Measurements from ENCODE around the gene CCSAP. TPM values are rescaled to one million over a fixed set of nuclear protein-coding genes. Genes with fewer than 3 reads are reported as not detected.

CCSAP gene
- total RNA-seq, 2 donors from 2014 or later: 29.0 to 33.1 TPM

GRCh38 chr1:229377429-229377828 lies 34.6 kb upstream of the CCSAP start:
- H3K4me3 Mint-ChIP-seq: no peak overlapping the region
- no peak for DNase-seq
- no peak for ATAC-seq
- H3K4me1 Mint-ChIP-seq: no peaks in the 10 kb centered on the region
- H3K27me3 Mint-ChIP-seq: peaks cover 32% of the 10 kb centered on the region
- no peak overlapping the region for H3K27ac Mint-ChIP-seq
- no peaks in the 10 kb centered on the region for H3K36me3 Mint-ChIP-seq (ENCODE audit: low read depth)
- no peaks in the 10 kb centered on the region for H3K9me3 ChIP-seq (ENCODE audit: control insufficient read depth, low read length, poor library complexity, severe bottlenecking)

- no peaks in the 10 kb centered on the region for H3K9me3 ChIP-seq (ENCODE audit: control insufficient read depth, low read length, poor library complexity, severe bottlenecking)
- H3K4me1 Mint-ChIP-seq: no peaks in the 10 kb centered on the region
- no peak overlapping the region for H3K27ac Mint-ChIP-seq
- no peak overlapping the region for H3K4me3 Mint-ChIP-seq
- peaks cover 33% of the 10 kb centered on the region for H3K27me3 Mint-ChIP-seq
- DNase-seq: no peak
- no peak for ATAC-seq
- H3K36me3 Mint-ChIP-seq (ENCODE audit: low read depth): no peaks in the 10 kb centered on the region
These were observed 33.7 kb upstream of the CCSAP start for GRCh38 chr1:229376521-229376920.

GRCh38 chr1:229374485-229374884 lies 31.6 kb upstream of the CCSAP start:
- Mint-ChIP-seq H3K27me3 (peaks cover 34% of the 10 kb centered on the region), H3K27ac (no peak overlapping the region), H3K4me3 (no peak overlapping the region), H3K36me3 (ENCODE audit: low read depth) (no peaks in the 10 kb centered on the region), H3K4me1 (peaks cover 3% of the 10 kb centered on the region)
- no peaks in the 10 kb centered on the region for H3K9me3 ChIP-seq (ENCODE audit: control insufficient read depth, low read length, poor library complexity, severe bottlenecking)
- DNase-seq (no peak), ATAC-seq (no peak)

DNA sequence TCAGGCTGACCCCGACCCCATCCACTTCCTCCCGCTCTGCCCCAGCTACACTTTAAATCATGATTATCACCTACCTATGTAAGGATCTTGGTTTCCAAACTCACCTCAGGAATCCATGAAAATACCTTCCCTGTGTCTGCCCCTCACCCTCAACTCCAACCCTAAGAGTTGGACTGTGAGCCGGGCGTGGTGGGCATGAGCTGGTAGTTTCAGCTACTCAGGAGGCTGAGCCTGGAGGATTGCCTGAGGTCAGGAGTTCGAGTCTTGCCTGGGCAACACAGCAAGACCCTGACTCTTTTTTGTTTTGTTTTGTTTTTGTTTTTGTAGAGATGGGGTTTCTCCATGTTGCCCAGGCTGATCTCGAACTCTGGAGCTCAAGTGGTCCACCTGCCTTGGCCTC lies 30.5 kb upstream of the CCSAP start:
- Mint-ChIP-seq H3K27ac (no peak overlapping the region), H3K27me3 (peaks cover 33% of the 10 kb centered on the region), H3K4me3 (no peak overlapping the region), H3K4me1 (peaks cover 3% of the 10 kb centered on the region), H3K36me3 (ENCODE audit: low read depth) (no peaks in the 10 kb centered on the region)
- no peak for ATAC-seq
- no peaks in the 10 kb centered on the region for H3K9me3 ChIP-seq (ENCODE audit: control insufficient read depth, low read length, poor library complexity, severe bottlenecking)
- no peak for DNase-seq

- H3K27me3 Mint-ChIP-seq: peaks cover 33% of the 10 kb centered on the region
- no peak overlapping the region for H3K27ac Mint-ChIP-seq
- H3K36me3 Mint-ChIP-seq (ENCODE audit: low read depth): no peaks in the 10 kb centered on the region
- peaks cover 3% of the 10 kb centered on the region for H3K4me1 Mint-ChIP-seq
- H3K4me3 Mint-ChIP-seq: no peak overlapping the region
- DNase-seq (no peak), ATAC-seq (no peak)
- no peaks in the 10 kb centered on the region for H3K9me3 ChIP-seq (ENCODE audit: control insufficient read depth, low read length, poor library complexity, severe bottlenecking)
These were observed 29.4 kb upstream of the CCSAP start for GRCh38 chr1:229372251-229372650.

- no peak for ATAC-seq
- Mint-ChIP-seq H3K4me3 (no peak overlapping the region), H3K27me3 (peaks cover 33% of the 10 kb centered on the region)
These were observed 28.8 kb upstream of the CCSAP start for GRCh38 chr1:229371624-229372023.

DNA sequence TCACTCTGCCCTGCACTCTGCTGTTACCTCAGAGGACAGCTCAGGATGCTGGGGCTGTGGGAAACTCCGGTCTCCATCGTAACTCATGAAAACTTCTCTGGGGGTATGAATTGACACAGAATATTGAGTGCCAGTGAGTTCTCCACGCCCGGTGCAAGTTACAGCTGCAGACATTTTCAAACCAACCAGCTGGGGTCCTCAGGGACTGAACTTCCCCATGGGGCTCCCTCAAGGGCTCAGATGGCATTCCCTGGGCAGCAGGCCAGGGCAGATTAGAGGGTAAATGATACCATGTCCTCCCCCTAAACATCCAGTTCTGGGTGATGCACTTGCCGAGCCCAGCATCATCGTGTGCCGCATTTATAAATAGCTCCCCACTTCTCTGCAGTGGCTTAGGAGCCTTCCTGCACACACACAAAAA lies 27.8 kb upstream of the CCSAP start:
- DNase-seq (no peak), ATAC-seq (no peak)
- no peaks in the 10 kb centered on the region for H3K9me3 ChIP-seq (ENCODE audit: control insufficient read depth, low read length, poor library complexity, severe bottlenecking)
- no peaks in the 10 kb centered on the region for H3K36me3 Mint-ChIP-seq (ENCODE audit: low read depth)
- peaks cover 3% of the 10 kb centered on the region for H3K4me1 Mint-ChIP-seq
- peaks cover 28% of the 10 kb centered on the region for H3K27me3 Mint-ChIP-seq
- no peak overlapping the region for H3K4me3 Mint-ChIP-seq
- H3K27ac Mint-ChIP-seq: no peak overlapping the region

More at GRCh38 chr1:229371624-229372023, 28.8 kb upstream of the CCSAP start:
- DNase-seq: no peak
- no peaks in the 10 kb centered on the region for H3K36me3 Mint-ChIP-seq (ENCODE audit: low read depth)
- no peaks in the 10 kb centered on the region for H3K9me3 ChIP-seq (ENCODE audit: control insufficient read depth, low read length, poor library complexity, severe bottlenecking)
- H3K4me1 Mint-ChIP-seq: peaks cover 3% of the 10 kb centered on the region
- no peak overlapping the region for H3K27ac Mint-ChIP-seq

DNA sequence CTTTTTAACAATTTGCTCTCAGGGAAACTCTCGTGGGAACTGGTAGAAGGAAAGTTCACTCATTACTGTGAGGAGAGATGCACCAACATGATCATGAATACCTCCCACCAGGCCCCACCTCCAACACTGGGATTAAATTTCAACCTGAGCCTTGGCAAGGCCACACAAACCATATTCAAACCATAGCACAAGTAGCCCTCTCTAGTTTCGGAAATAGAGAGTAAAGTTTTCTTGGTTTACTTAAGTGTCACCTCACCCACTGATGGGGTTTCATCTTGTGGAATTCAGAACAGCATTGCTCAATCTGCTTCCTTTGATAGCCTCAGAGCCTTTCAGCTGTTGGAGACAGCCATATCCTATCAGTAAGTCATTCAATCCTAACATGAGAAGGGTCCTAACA lies 25.5 kb upstream of the CCSAP start:
- H3K9me3 ChIP-seq (ENCODE audit: control insufficient read depth, low read length, poor library complexity, severe bottlenecking): no peaks in the 10 kb centered on the region
- ATAC-seq: no peak
- peaks cover 3% of the 10 kb centered on the region for H3K4me1 Mint-ChIP-seq
- no peak for DNase-seq
- H3K36me3 Mint-ChIP-seq (ENCODE audit: low read depth): no peaks in the 10 kb centered on the region
- H3K27me3 Mint-ChIP-seq: peaks cover 37% of the 10 kb centered on the region
- H3K27ac Mint-ChIP-seq: no peak overlapping the region
- H3K4me3 Mint-ChIP-seq: no peak overlapping the region

- H3K27me3 Mint-ChIP-seq: peaks cover 27% of the 10 kb centered on the region
- no peak overlapping the region for H3K27ac Mint-ChIP-seq
- H3K4me3 Mint-ChIP-seq: no peak overlapping the region
- H3K4me1 Mint-ChIP-seq: no peaks in the 10 kb centered on the region
- H3K36me3 Mint-ChIP-seq (ENCODE audit: low read depth): no peaks in the 10 kb centered on the region
- DNase-seq: no peak
- no peak for ATAC-seq
- H3K9me3 ChIP-seq (ENCODE audit: control insufficient read depth, low read length, poor library complexity, severe bottlenecking): no peaks in the 10 kb centered on the region
These were observed 22.7 kb upstream of the CCSAP start for GRCh38 chr1:229365569-229365968.

- no peak for DNase-seq
- H3K4me3 Mint-ChIP-seq: no peak overlapping the region
- H3K36me3 Mint-ChIP-seq (ENCODE audit: low read depth): peaks cover 4% of the 10 kb centered on the region
- H3K27ac Mint-ChIP-seq: no peak overlapping the region
- H3K9me3 ChIP-seq (ENCODE audit: control insufficient read depth, low read length, poor library complexity, severe bottlenecking): no peaks in the 10 kb centered on the region
- ATAC-seq: no peak
- no peaks in the 10 kb centered on the region for H3K4me1 Mint-ChIP-seq
- peaks cover 34% of the 10 kb centered on the region for H3K27me3 Mint-ChIP-seq
These were observed 21.6 kb upstream of the CCSAP start for GRCh38 chr1:229364207-229365065.

GRCh38 chr1:229363723-229364122 lies 20.9 kb upstream of the CCSAP start:
- no peaks in the 10 kb centered on the region for H3K4me1 Mint-ChIP-seq
- ATAC-seq: no peak
- H3K9me3 ChIP-seq (ENCODE audit: control insufficient read depth, low read length, poor library complexity, severe bottlenecking): no peaks in the 10 kb centered on the region
- H3K27me3 Mint-ChIP-seq: peaks cover 36% of the 10 kb centered on the region
- H3K27ac Mint-ChIP-seq: no peak overlapping the region
- H3K36me3 Mint-ChIP-seq (ENCODE audit: low read depth): peaks cover 4% of the 10 kb centered on the region
- no peak overlapping the region for H3K4me3 Mint-ChIP-seq
- DNase-seq: no peak

DNA sequence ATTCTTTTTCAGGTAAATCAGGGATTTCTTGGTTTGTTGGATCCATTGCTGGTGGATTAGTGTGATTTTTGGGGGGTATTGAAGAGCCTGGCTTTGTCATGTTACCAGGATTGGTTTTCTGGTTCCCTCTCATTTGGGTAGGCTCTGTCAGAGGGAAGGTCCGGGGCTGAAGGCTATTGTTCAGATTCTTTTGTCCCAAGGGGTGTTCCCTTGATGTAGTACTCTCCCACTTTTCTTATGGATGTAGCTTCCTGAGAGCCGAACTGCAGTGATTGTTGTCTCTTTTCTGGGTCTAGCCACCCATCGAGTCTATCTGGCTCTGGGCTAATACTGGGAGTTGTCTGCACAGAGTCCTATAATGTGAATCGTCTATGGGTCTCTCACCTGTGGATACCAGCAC lies 17.6 kb upstream of the CCSAP start:
- Mint-ChIP-seq H3K27me3 (peaks cover 53% of the 10 kb centered on the region), H3K36me3 (ENCODE audit: low read depth) (peaks cover 4% of the 10 kb centered on the region), H3K4me1 (no peaks in the 10 kb centered on the region), H3K27ac (no peak overlapping the region), H3K4me3 (no peak overlapping the region)
- ATAC-seq (no peak), DNase-seq (no peak)
- no peaks in the 10 kb centered on the region for H3K9me3 ChIP-seq (ENCODE audit: control insufficient read depth, low read length, poor library complexity, severe bottlenecking)

DNA sequence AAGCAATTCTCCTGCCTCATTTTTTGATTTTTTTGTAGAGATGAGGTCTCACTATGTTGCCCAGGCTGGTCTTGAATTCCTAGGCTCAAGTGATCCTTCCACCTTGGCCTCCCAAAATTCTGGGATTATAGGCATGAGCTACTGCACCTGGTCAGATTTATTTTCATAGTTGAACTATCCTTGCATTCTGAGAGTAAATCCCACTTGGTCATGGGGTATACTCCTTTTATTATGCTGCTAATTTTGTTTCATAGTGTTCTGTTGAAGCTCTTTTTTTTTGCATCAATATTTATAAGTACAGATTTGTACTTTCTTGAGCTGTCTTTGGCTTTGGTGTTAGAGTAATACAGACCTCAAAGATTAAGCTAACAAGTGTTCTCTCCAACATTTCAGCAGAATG lies 12.8 kb upstream of the CCSAP start:
- Mint-ChIP-seq H3K4me3 (no peak overlapping the region), H3K27ac (no peak overlapping the region), H3K27me3 (peaks cover 45% of the 10 kb centered on the region), H3K4me1 (no peaks in the 10 kb centered on the region), H3K36me3 (ENCODE audit: low read depth) (peaks cover 4% of the 10 kb centered on the region)
- H3K9me3 ChIP-seq (ENCODE audit: control insufficient read depth, low read length, poor library complexity, severe bottlenecking): no peaks in the 10 kb centered on the region
- DNase-seq (no peak), ATAC-seq (no peak)

GRCh38 chr1:229354226-229354625 lies 11.4 kb upstream of the CCSAP start:
- DNase-seq (no peak), ATAC-seq (no peak)
- no peaks in the 10 kb centered on the region for H3K4me1 Mint-ChIP-seq
- H3K9me3 ChIP-seq (ENCODE audit: control insufficient read depth, low read length, poor library complexity, severe bottlenecking): no peaks in the 10 kb centered on the region
- no peak overlapping the region for H3K4me3 Mint-ChIP-seq
- no peaks in the 10 kb centered on the region for H3K36me3 Mint-ChIP-seq (ENCODE audit: low read depth)
- no peak overlapping the region for H3K27ac Mint-ChIP-seq
- H3K27me3 Mint-ChIP-seq: peaks cover 38% of the 10 kb centered on the region
